HepG2 (cell line): Measurements from ENCODE around the gene MYOM1.

Source experiments
- BRCA1 ChIP-seq: sonication (generic); formaldehyde crosslinking; IDR thresholded peaks from 2 replicates; pipeline ENCODE4 v1.4.0; 2020; ENCODE audit warnings: missing genetic modification reagents
- CHD2 ChIP-seq: IDR thresholded peaks from 2 replicates; pipeline ENCODE4 v1.6.1; 2011; ENCODE audit warnings: low read depth, low read length, improper control_type of control experiment
- CTCF ChIP-seq: sonication (generic); formaldehyde crosslinking; IDR thresholded peaks from 2 replicates; pipeline ENCODE4 v1.5.0; 2020; ENCODE audit warnings: mild to moderate bottlenecking, missing genetic modification reagents, moderate library complexity
- MAFK ChIP-seq, 2 experiments: IDR thresholded peaks in 1 of 2; conservative IDR thresholded peaks in 1 of 2; 2 replicates each; pipeline ENCODE4 v1.6.1; 2011; ENCODE audit warnings: improper control_type of control experiment in 2 of 2, low read length in 2 of 2
- USF2 ChIP-seq, 2 experiments: sonication (generic) in 1 of 2; formaldehyde crosslinking in 1 of 2; IDR thresholded peaks; 2 replicates each; pipeline versions ENCODE4 v1.5.1 to v1.6.1; 2011 to 2020; ENCODE audit warnings: borderline replicate concordance in 1 of 2, low read depth in 1 of 2, low read length in 1 of 2, mild to moderate bottlenecking in 1 of 2, missing genetic modification reagents in 1 of 2, moderate library complexity in 1 of 2
- ZBTB21 ChIP-seq: sonication (generic); formaldehyde crosslinking; IDR thresholded peaks from 2 replicates; pipeline ENCODE4 v1.4.0; 2020; ENCODE audit warnings: missing genetic modification reagents

- no peak for TF ChIP-seq MAFK (conservative IDR thresholded peaks at IDR 0.05 in 1 of 2, IDR thresholded peaks at IDR 0.05 in 1 of 2; ENCODE audit: low read length in 2 of 2)
- no peak for TF ChIP-seq CTCF (CRISPR knock-in tag)
- TF ChIP-seq BRCA1 (CRISPR knock-in tag): no peak
- no peak for TF ChIP-seq ZBTB21 (CRISPR knock-in tag)
- TF ChIP-seq USF2 (IDR thresholded peaks at IDR 0.05; ENCODE audit: low read depth, low read length): no peak
- no peak for TF ChIP-seq USF2 (CRISPR knock-in tag; IDR thresholded peaks at IDR 0.05; ENCODE audit: borderline replicate concordance)
- TF ChIP-seq CHD2: no peak
Observed at GRCh38 chr18:3159830-3160229, 59.9 kb downstream of the MYOM1 start.
